ENCODE data around the gene NTHL1. TPM values are rescaled to one million over a fixed set of nuclear protein-coding genes. Genes with fewer than 3 reads are reported as not detected.

NTHL1 gene
- total RNA-seq, 1 donor from 2014 or later = 12.6 TPM

DNA sequence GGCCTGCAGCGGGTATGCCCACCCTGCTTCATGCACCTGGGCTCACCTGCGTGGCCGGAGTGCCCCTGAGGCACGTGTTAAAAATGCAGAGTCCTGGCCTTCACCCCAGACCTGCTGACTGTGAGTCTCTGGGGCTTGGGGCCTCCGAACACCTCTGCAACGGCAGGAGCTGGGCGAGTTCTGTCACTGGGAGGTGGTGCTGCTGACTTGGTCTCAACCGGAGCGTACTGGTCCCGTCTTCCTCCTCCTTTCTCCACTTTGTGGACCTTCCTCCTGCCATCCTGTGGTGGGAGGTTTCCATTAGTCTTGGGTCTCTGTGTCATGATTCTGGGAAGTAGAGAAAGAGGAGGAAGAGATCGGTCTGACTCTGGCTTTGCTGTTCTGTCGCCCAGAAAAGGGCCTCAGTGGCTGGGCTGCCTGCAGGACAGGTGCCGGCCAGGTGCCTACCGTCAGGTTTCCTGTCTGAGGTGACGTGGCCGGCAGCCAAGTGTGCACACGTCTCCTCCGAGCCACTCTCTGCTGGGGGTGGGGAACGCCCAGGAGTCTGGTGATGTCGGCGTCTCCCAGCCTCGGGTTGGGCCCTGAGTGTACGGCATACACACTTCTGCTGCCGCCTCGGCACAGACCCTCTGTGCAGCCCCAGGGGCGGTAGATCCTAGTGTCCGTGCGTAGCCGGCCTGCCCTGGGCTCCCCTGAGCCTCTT lies 7.1 kb upstream of the NTHL1 start:
- no peak for DNase-seq (ENCODE audit: low spot score)
- H3K27ac Mint-ChIP-seq (ENCODE audit: unreplicated experiment) = no peak overlapping the region
- no peaks in the 10 kb centered on the region for H3K9me3 Mint-ChIP-seq (ENCODE audit: low read depth)
- peaks cover 16% of the 10 kb centered on the region for H3K36me3 Mint-ChIP-seq (ENCODE audit: low read depth)
- H3K4me3 Mint-ChIP-seq (ENCODE audit: unreplicated experiment) = no peak overlapping the region
- TF ChIP-seq, protein P1, sequence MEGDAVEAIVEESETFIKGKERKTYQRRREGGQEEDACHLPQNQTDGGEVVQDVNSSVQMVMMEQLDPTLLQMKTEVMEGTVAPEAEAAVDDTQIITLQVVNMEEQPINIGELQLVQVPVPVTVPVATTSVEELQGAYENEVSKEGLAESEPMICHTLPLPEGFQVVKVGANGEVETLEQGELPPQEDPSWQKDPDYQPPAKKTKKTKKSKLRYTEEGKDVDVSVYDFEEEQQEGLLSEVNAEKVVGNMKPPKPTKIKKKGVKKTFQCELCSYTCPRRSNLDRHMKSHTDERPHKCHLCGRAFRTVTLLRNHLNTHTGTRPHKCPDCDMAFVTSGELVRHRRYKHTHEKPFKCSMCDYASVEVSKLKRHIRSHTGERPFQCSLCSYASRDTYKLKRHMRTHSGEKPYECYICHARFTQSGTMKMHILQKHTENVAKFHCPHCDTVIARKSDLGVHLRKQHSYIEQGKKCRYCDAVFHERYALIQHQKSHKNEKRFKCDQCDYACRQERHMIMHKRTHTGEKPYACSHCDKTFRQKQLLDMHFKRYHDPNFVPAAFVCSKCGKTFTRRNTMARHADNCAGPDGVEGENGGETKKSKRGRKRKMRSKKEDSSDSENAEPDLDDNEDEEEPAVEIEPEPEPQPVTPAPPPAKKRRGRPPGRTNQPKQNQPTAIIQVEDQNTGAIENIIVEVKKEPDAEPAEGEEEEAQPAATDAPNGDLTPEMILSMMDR (IDR thresholded peaks at IDR 0.05) = no peak
- H3K27me3 Mint-ChIP-seq (ENCODE audit: low read depth) = no peaks in the 10 kb centered on the region
- H3K4me1 Mint-ChIP-seq (ENCODE audit: low read depth) = no peaks in the 10 kb centered on the region

DNA sequence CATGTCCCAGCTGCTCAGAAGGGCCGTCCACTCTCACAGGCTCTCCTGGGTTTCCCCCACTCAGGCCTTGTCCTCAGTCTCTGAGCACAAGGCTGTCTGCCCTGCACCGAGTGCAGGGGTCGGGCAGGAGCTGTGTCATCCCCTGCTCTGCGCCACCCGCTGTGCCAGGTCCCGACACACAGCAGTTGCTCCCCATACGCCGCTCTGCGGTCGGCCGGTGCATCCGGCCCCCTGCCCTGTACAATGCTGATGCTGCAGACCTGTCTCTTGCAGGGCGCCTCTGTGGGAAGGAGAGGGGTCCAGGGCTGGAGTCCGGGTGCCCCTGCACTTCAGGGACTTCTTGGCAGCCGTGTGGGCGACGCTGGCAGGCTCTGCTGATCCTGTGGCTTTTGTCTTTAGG lies 6.3 kb upstream of the NTHL1 start:
- Mint-ChIP-seq H3K36me3 (ENCODE audit: low read depth) (peaks cover 16% of the 10 kb centered on the region), H3K4me3 (ENCODE audit: unreplicated experiment) (no peak overlapping the region), H3K27me3 (ENCODE audit: low read depth) (no peaks in the 10 kb centered on the region), H3K9me3 (ENCODE audit: low read depth) (no peaks in the 10 kb centered on the region), H3K4me1 (ENCODE audit: low read depth) (peaks cover 4% of the 10 kb centered on the region), H3K27ac (ENCODE audit: unreplicated experiment) (no peak overlapping the region)
- DNase-seq (ENCODE audit: low spot score) = no peak
- TF ChIP-seq, protein P1 (IDR thresholded peaks at IDR 0.05) = no peak

DNA sequence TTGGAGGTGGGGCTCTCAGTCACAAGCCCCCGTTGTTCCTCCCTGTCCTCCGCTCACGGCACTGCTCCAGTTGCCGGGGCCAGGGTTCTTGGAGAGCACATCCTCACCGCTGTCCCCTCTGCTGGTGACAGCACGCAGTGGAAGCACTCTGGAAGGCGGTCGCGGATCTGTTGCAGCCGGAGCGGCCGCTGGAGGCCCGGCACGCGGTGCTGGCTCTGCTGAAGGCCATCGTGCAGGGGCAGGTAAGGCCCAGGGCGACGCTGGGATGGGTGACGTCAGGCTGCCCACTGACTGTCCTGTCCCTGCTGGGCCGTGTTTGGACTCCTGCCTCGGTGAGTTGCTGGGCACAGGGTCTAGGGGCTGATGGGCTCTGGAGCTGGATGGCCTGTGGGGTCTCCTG lies 5.6 kb upstream of the NTHL1 start:
- Mint-ChIP-seq H3K4me1 (ENCODE audit: low read depth) (peaks cover 11% of the 10 kb centered on the region), H3K36me3 (ENCODE audit: low read depth) (peaks cover 11% of the 10 kb centered on the region), H3K4me3 (ENCODE audit: unreplicated experiment) (no peak overlapping the region), H3K27me3 (ENCODE audit: low read depth) (no peaks in the 10 kb centered on the region), H3K9me3 (ENCODE audit: low read depth) (no peaks in the 10 kb centered on the region), H3K27ac (ENCODE audit: unreplicated experiment) (no peak overlapping the region)
- TF ChIP-seq, protein P1 (IDR thresholded peaks at IDR 0.05) = no peak
- DNase-seq (ENCODE audit: low spot score) = no peak

DNA sequence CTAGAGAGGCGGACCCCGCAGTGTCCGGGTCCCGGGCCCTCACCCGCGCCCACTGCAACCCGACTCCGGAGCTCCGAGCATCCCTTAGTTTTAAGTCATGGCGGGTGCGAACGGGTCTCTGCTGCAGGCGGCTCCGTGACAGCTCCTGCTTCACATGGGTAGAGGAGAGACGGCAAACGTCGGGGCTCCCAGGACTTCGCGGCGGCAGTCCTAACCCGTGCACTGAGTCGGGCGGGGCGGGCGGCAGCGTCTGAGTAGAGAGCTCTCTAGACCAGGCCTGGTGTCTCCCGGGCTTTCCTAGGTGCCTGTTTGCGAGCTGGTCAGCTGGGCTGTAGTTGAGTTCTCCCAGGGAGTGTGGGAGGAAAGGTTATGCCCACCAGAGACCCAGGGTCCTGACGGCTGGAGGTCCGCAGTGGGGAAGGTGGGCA lies 496 bp upstream of the NTHL1 start:
- H3K36me3 Mint-ChIP-seq (ENCODE audit: low read depth) = peaks cover 7% of the 10 kb centered on the region
- no peaks in the 10 kb centered on the region for H3K27me3 Mint-ChIP-seq (ENCODE audit: low read depth)
- peak overlapping the region; percentile 70 for H3K27ac Mint-ChIP-seq (ENCODE audit: unreplicated experiment)
- TF ChIP-seq, protein P1 (IDR thresholded peaks at IDR 0.05) = no peak
- no peaks in the 10 kb centered on the region for H3K9me3 Mint-ChIP-seq (ENCODE audit: low read depth)
- no peak for DNase-seq (ENCODE audit: low spot score)
- H3K4me1 Mint-ChIP-seq (ENCODE audit: low read depth) = peaks cover 26% of the 10 kb centered on the region
- peak overlapping the region; percentile 87 for H3K4me3 Mint-ChIP-seq (ENCODE audit: unreplicated experiment)

DNA sequence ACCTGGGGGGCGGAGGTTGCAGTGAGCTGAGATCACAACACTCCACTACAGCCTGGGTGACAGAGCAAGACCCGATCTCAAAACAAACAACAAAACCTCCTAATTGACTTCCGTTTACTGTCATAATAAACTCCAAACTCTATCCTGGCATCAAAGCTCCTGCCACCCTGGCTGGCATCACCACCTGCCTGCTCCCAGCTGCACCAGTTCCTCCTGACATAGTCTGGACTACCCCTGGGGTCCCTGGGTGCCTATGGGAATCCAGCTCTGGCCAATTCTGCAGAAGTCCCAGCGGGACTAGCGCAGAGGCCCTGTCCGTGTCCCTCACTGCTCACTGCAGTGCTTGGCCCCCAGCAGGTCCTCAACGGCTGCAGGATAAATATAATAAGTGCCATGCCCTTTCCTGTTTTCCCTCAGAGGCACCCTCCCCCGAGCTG lies 723 bp downstream of the NTHL1 start:
- no peaks in the 10 kb centered on the region for H3K9me3 Mint-ChIP-seq (ENCODE audit: low read depth)
- no peaks in the 10 kb centered on the region for H3K27me3 Mint-ChIP-seq (ENCODE audit: low read depth)
- peak overlapping the region; percentile 86 for H3K27ac Mint-ChIP-seq (ENCODE audit: unreplicated experiment)
- DNase-seq (ENCODE audit: low spot score) = no peak
- H3K36me3 Mint-ChIP-seq (ENCODE audit: low read depth) = peaks cover 7% of the 10 kb centered on the region
- TF ChIP-seq, protein P1 (IDR thresholded peaks at IDR 0.05) = no peak
- H3K4me1 Mint-ChIP-seq (ENCODE audit: low read depth) = peaks cover 29% of the 10 kb centered on the region
- H3K4me3 Mint-ChIP-seq (ENCODE audit: unreplicated experiment) = peak overlapping the region; percentile 87

Measured in chondrocyte (in vitro differentiated cells).